HepG2 (cell line): ENCODE results near the gene OGFOD3. TPM values are rescaled to one million over a fixed set of nuclear protein-coding genes. Genes with fewer than 3 reads are reported as not detected.

Experiments
- ADNP ChIP-seq: sonication (generic); formaldehyde crosslinking; IDR thresholded peaks from 2 replicates; pipeline ENCODE4 v1.4.0; 2020; ENCODE audit warnings: missing genetic modification reagents
- ATF3 ChIP-seq: sonication (generic); formaldehyde crosslinking; IDR thresholded peaks from 2 replicates; pipeline ENCODE4 v1.4.0; 2020; ENCODE audit warnings: missing genetic modification reagents
- EED ChIP-seq: sonication (generic); formaldehyde crosslinking; IDR thresholded peaks from 2 replicates; pipeline ENCODE4 v1.5.0; 2020; ENCODE audit warnings: mild to moderate bottlenecking, missing genetic modification reagents
- FOSL2 ChIP-seq: sonication (generic); formaldehyde crosslinking; IDR thresholded peaks from 2 replicates; pipeline ENCODE4 v1.4.0; 2020; ENCODE audit warnings: missing genetic modification reagents
- GRHL1 ChIP-seq: sonication (generic); formaldehyde crosslinking; conservative IDR thresholded peaks from 2 replicates; pipeline ENCODE4 v1.8.0; 2022; ENCODE audit warnings: missing genetic modification reagents
- HMGA1 ChIP-seq: sonication (generic); formaldehyde crosslinking; conservative IDR thresholded peaks from 2 replicates; pipeline ENCODE4 v1.4.0; 2020; ENCODE audit warnings: missing genetic modification reagents
- JARID2 ChIP-seq: sonication (generic); formaldehyde crosslinking; IDR thresholded peaks from 2 replicates; pipeline ENCODE4 v1.8.1; 2023; ENCODE audit warnings: missing genetic modification reagents, inconsistent platforms; ENCODE audit not compliant: insufficient replicate concordance
- JDP2 ChIP-seq: sonication (generic); formaldehyde crosslinking; IDR thresholded peaks from 2 replicates; pipeline ENCODE4 v1.8.1; 2022; ENCODE audit warnings: missing genetic modification reagents, borderline replicate concordance
- KDM4B ChIP-seq: sonication (generic); formaldehyde crosslinking; IDR thresholded peaks from 2 replicates; pipeline ENCODE4 v1.4.0; 2020; ENCODE audit warnings: missing genetic modification reagents
- NCOR1 ChIP-seq: fragments of 200-600 bp; sonication (generic); IDR thresholded peaks from 2 replicates; pipeline ENCODE4 v1.7.0; 2017; ENCODE audit warnings: antibody characterized with exemption, low read length, borderline replicate concordance
- NFE2L2 ChIP-seq: fragments of 150-350 bp; IDR thresholded peaks from 2 replicates; pipeline ENCODE4 v1.6.1; 2014; ENCODE audit warnings: low read length
- NFYC ChIP-seq: IDR thresholded peaks from 2 replicates; pipeline ENCODE4 v1.6.1; 2016; ENCODE audit warnings: missing genetic modification reagents, missing compliant biosample characterization
- ONECUT2 ChIP-seq: sonication (generic); formaldehyde crosslinking; IDR thresholded peaks from 2 replicates; pipeline ENCODE4 v1.4.0; 2020; ENCODE audit warnings: missing genetic modification reagents
- SKI ChIP-seq: fragments of 450-650 bp; IDR thresholded peaks from one replicate; pipeline ENCODE4 v1.6.1; 2018; ENCODE audit warnings: mild to moderate bottlenecking; ENCODE audit not compliant: partially characterized antibody
- SMC3 ChIP-seq: IDR thresholded peaks from 2 replicates; pipeline ENCODE4 v1.6.1; 2011; ENCODE audit warnings: low read length, improper control_type of control experiment
- SRSF1 ChIP-seq: fragments of 200-400 bp; formaldehyde crosslinking; optimal IDR thresholded peaks from 2 replicates; pipeline ENCODE3; 2017; ENCODE audit warnings: mild to moderate bottlenecking, low read depth, low read length, moderate library complexity
- TP53 ChIP-seq: sonication (generic); formaldehyde crosslinking; conservative IDR thresholded peaks from 2 replicates; pipeline ENCODE4 v1.4.0; 2020; ENCODE audit warnings: missing genetic modification reagents
- ZBTB25 ChIP-seq: IDR thresholded peaks from 2 replicates; pipeline ENCODE4 v1.6.1; 2018; ENCODE audit warnings: missing genetic modification reagents
- ZBTB34 ChIP-seq: sonication (generic); formaldehyde crosslinking; IDR thresholded peaks from 2 replicates; pipeline ENCODE4 v1.8.0; 2022; ENCODE audit warnings: mild to moderate bottlenecking, missing genetic modification reagents
- ZNF136 ChIP-seq: sonication (generic); formaldehyde crosslinking; IDR thresholded peaks from 2 replicates; pipeline ENCODE4 v1.8.1; 2022; ENCODE audit warnings: low read depth, mild to moderate bottlenecking, moderate library complexity, missing genetic modification reagents
- ZNF234 ChIP-seq: sonication (generic); formaldehyde crosslinking; conservative IDR thresholded peaks from 2 replicates; pipeline ENCODE4 v1.5.1; 2020; ENCODE audit warnings: mild to moderate bottlenecking, missing genetic modification reagents
- ZNF264 ChIP-seq: sonication (generic); formaldehyde crosslinking; IDR thresholded peaks from 2 replicates; pipeline ENCODE4 v1.4.0; 2020; ENCODE audit warnings: missing genetic modification reagents
- polyA plus RNA-seq, 8 experiments: library from polyadenylated mRNA; depleted of rRNA in 3 of 8; stranded (reverse) in 7 of 8; unstranded in 1 of 8; fragments of >200 nt; fragmentation: Illumina TruSeq in 4 of 8; extraction: Trizol in 4 of 8; gene quantifications; 2 replicates each; pipeline versions ENCODE4 v1.2.1 to v1.2.3, GENCODE V29; 2011 to 2016; ENCODE audit warnings: low read depth in 4 of 8, missing spikeins in 1 of 8, mixed read lengths in 1 of 8; ENCODE audit not compliant: insufficient read depth in 1 of 8
- total RNA-seq, 5 experiments: library from RNA; depleted of rRNA; stranded (reverse); fragments of >200 nt; fragmentation: Illumina TruSeq; extraction: Trizol; gene quantifications; 2 replicates each; pipeline ENCODE4 v1.2.3, GENCODE V29; 2016; ENCODE audit warnings: low read depth in 1 of 5

The OGFOD3 gene
- total and polyA plus RNA-seq, 2 of the 13 experiments (the other 11 are each of a cell fraction or from before 2014, with no cell fraction given): 40.0 to 42.1 TPM

DNA sequence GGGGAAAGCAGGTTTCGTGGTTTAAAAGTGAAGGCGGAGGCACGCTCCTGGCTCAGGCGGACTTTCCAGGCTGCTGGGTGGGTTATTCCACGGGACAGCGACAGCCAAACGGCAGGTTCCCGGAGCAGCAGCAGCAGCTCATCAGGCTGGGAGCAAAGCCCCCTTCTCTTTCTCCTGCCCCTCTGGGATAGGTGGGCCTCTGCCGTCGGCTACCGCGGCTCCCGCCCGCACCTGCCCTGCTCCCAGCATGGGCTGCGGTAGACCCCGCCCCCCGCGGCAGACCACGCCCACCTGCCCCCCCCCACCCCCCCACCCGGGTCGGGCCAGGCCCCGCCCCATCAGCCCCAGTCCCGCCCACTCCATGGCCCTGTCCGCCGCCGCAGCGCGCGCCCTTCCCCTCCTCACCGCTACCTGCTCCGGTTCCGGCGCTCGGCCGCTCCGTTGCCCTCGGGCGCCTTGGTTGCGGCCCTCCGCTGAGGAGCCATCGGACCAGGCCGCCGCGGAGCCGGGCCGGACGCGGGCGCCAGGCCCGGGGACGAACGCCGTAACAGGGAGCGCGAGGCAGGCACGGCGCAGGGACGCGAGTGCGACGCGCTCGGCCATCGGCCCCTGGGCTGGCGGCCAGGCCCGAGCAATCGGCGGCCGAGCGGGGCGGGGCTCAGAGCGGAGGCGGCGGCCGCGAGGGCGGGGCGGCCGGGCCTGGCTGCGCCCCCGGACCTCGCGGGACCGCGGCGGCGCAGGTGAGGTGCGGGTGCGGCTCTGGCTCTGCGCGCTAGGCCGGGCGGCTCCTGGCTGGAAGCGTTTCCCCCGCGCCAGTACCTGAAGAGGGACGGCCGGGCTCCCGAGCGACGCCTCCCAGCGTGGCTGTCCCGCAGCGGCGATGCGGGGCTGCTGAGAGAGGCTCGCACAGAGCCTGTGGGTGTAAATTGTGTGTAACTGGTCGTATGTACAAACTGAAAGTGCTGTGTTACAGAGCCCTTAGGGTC lies at the start of gene OGFOD3, which contains the start of gene HEXD (continued):
- TF ChIP-seq TP53 (CRISPR knock-in tag) (no peak), ZBTB34 (peak; percentile 51; the same call in 1 of the 2 replicates), NFYC (CRISPR knock-in tag) (no peak), JDP2 (CRISPR knock-in tag) (no peak), JARID2 (CRISPR knock-in tag) (no peak), ZNF136 (CRISPR knock-in tag) (no peak), SMC3 (no peak), NFE2L2 (no peak), HMGA1 (CRISPR knock-in tag) (no peak), ZNF234 (CRISPR knock-in tag) (no peak), NCOR1 (no peak), KDM4B (CRISPR knock-in tag) (no peak), ADNP (CRISPR knock-in tag) (no peak), EED (CRISPR knock-in tag) (no peak; the same call in 1 of the 2 replicates), FOSL2 (CRISPR knock-in tag) (no peak), ZBTB25 (peak; percentile 89), ATF3 (CRISPR knock-in tag) (peak; percentile 47; the same call in 1 of the 2 replicates), SKI (peak; percentile 82), GRHL1 (CRISPR knock-in tag) (no peak), ONECUT2 (CRISPR knock-in tag) (no peak), ZNF264 (CRISPR knock-in tag) (no peak), SRSF1 (no peak)
